Vagina (tissue), 2 donors: ENCODE data around the gene MAN2A2. TPM values are rescaled to one million over a fixed set of nuclear protein-coding genes. Genes with fewer than 3 reads are reported as not detected.
A peak's percentile ranks its signal among the peaks of the same experiment; 100 is the strongest.

ENCODE experiments used
- DNase-seq, 2 donors: peaks; one replicate each; pipeline ENCODE4 v3.0.0-alpha.2; 2017; ENCODE audit errors: extremely low spot score in 2 of 2
- H3K27ac ChIP-seq: fragments of 200-600 bp; sonication (generic); one replicate; pipeline ENCODE4 v1.5.1; 2019
- H3K27me3 ChIP-seq: fragments of 200-600 bp; sonication (generic); one replicate; pipeline ENCODE4 v1.5.1; 2019
- H3K36me3 ChIP-seq, 2 donors: fragments of 200-600 bp; sonication (generic); one replicate each; pipeline ENCODE4 v1.5.1; 2017 to 2019
- H3K4me1 ChIP-seq: fragments of 200-600 bp; sonication (generic); one replicate; pipeline ENCODE4 v1.5.1; 2019
- H3K4me3 ChIP-seq, 2 donors: fragments of 200-600 bp; sonication (generic); 1 replicate in 1 of 2; 2 replicates in 1 of 2; pipeline ENCODE4 v1.5.1; 2016 to 2019
- H3K9me3 ChIP-seq: fragments of 200-600 bp; sonication (generic); one replicate; pipeline ENCODE4 v1.5.1; 2019
- CTCF ChIP-seq, 3 experiments: fragments of 450-650 bp in 2 of 3; fragments of 200-600 bp in 1 of 3; sonication (generic) in 1 of 3; IDR thresholded peaks; one replicate each; pipeline ENCODE4 v1.5.1; 2017 to 2019; ENCODE audit warnings: antibody characterized with exemption in 3 of 3, mild to moderate bottlenecking in 2 of 3, moderate library complexity in 2 of 3
- POLR2A ChIP-seq, 2 donors: fragments of 450-650 bp; IDR thresholded peaks; one replicate each; pipeline ENCODE4 v1.6.1; 2017; ENCODE audit warnings: antibody characterized with exemption in 2 of 2, mild to moderate bottlenecking in 2 of 2, moderate library complexity in 2 of 2
- POLR2AphosphoS5 ChIP-seq, 2 donors: sonication (generic); formaldehyde crosslinking; IDR thresholded peaks; one replicate each; pipeline ENCODE4 v1.9.0; 2017; ENCODE audit warnings: antibody characterized with exemption in 2 of 2, mild to moderate bottlenecking in 2 of 2, low read depth in 1 of 2; ENCODE audit not compliant: insufficient read depth in 1 of 2
- intact Hi-C: fragments of 100-400 bp; cut with DNase I; formaldehyde crosslinking; loops from one replicate; pipeline ENCODE4 v1.15.1; 2023
- total RNA-seq: library from RNA; depleted of rRNA; stranded (reverse); fragments of >200 nt; gene quantifications from one replicate; pipeline ENCODE4 v1.2.3, GENCODE V29; 2016

Gene MAN2A2
- total RNA-seq, 1 donor from 2014 or later, result 46.7 TPM

- intact Hi-C loops, result no loop called here
- peak within 1 kb of the TSS; percentile 72 to 75 for H3K4me3 ChIP-seq
- peaks cover 53% of the 10 kb centered on the region for H3K4me1 ChIP-seq
These were observed 28.9 kb downstream of the MAN2A2 start, which contains the start of gene HDDC3 for GRCh38 chr15:90931828-90932659. HDDC3 (minus strand) TSS chr15:90932549; CDS start chr15:90932540, 9 bp downstream.

GRCh38 chr15:90932660-90932991 is 29.5 kb downstream of the MAN2A2 start:
- Histone ChIP-seq H3K9me3 (no peaks in the 10 kb centered on the region), H3K4me1 (peaks cover 55% of the 10 kb centered on the region), H3K36me3 (no peaks in the 10 kb centered on the region), H3K27ac (peak overlapping the region; percentile 93), H3K4me3 (peak overlapping the region; percentile 72 to 75), H3K27me3 (no peaks in the 10 kb centered on the region)
- DNase-seq, result no peak
- TF ChIP-seq POLR2AphosphoS5 (IDR thresholded peaks at IDR 0.05; ENCODE audit: insufficient read depth in 1 of 2, low read depth in 1 of 2) (no peak), POLR2A (IDR thresholded peaks at IDR 0.05) (no peak), CTCF (IDR thresholded peaks at IDR 0.05) (no peak)
- intact Hi-C loops, result no loop called here

More at GRCh38 chr15:90931828-90932659, 28.9 kb downstream of the MAN2A2 start, which contains the start of gene HDDC3:
- peak; percentile 26 to 84 for TF ChIP-seq POLR2AphosphoS5 (IDR thresholded peaks at IDR 0.05; ENCODE audit: insufficient read depth in 1 of 2, low read depth in 1 of 2)
- peak in 1 of 2 donors; percentile 34 for TF ChIP-seq POLR2A (IDR thresholded peaks at IDR 0.05)
- TF ChIP-seq CTCF (IDR thresholded peaks at IDR 0.05), result peak; percentile 66 to 84 (median 72)
- H3K27me3 ChIP-seq, result no peaks in the 10 kb centered on the region
- H3K27ac ChIP-seq, result peak within 1 kb of the TSS; percentile 93
- DNase-seq, result no peak
- H3K36me3 ChIP-seq, result no peaks in the 10 kb centered on the region
- H3K9me3 ChIP-seq, result no peaks in the 10 kb centered on the region

GRCh38 chr15:90933301-90933700 is 30.2 kb downstream of the MAN2A2 start:
- Histone ChIP-seq H3K27ac (no peak overlapping the region), H3K4me3 (no peak overlapping the region), H3K36me3 (no peaks in the 10 kb centered on the region), H3K27me3 (no peaks in the 10 kb centered on the region), H3K4me1 (peaks cover 55% of the 10 kb centered on the region), H3K9me3 (no peaks in the 10 kb centered on the region)
- TF ChIP-seq CTCF (IDR thresholded peaks at IDR 0.05) (no peak), POLR2AphosphoS5 (IDR thresholded peaks at IDR 0.05; ENCODE audit: insufficient read depth in 1 of 2, low read depth in 1 of 2) (no peak), POLR2A (IDR thresholded peaks at IDR 0.05) (no peak)
- intact Hi-C loops, result no loop called here
- no peak for DNase-seq

GRCh38 chr15:90934256-90934948 is 31.3 kb downstream of the MAN2A2 start:
- Histone ChIP-seq H3K27me3 (no peaks in the 10 kb centered on the region), H3K9me3 (no peaks in the 10 kb centered on the region), H3K27ac (peak overlapping the region; percentile 91), H3K4me1 (peaks cover 55% of the 10 kb centered on the region), H3K36me3 (peaks cover 0 to 10% of the 10 kb centered on the region in 2 donors), H3K4me3 (peak overlapping the region; percentile 62 to 84)
- no peak for TF ChIP-seq POLR2A (IDR thresholded peaks at IDR 0.05)
- TF ChIP-seq POLR2AphosphoS5 (IDR thresholded peaks at IDR 0.05; ENCODE audit: insufficient read depth in 1 of 2, low read depth in 1 of 2), result no peak
- TF ChIP-seq CTCF (IDR thresholded peaks at IDR 0.05), result peak; percentile 34 to 75 (median 62)
- no peak for DNase-seq
- intact Hi-C loops, result no loop called here
